ENCODE results near the gene ZCCHC24.

- TF ChIP-seq CTCF (IDR thresholded peaks at IDR 0.05; ENCODE audit: control extremely low read depth in 1 of 3, insufficient read depth in 1 of 3, low read depth in 1 of 3, low read length in 3 of 3) (no peak), ZNF274 (IDR thresholded peaks at IDR 0.05; ENCODE audit: borderline replicate concordance, extremely low read depth, low read length) (no peak), TEAD4 (IDR thresholded peaks at IDR 0.05; ENCODE audit: low read depth, low read length) (no peak), EZH2 (IDR thresholded peaks at IDR 0.05; ENCODE audit: low read depth, low read length, severe bottlenecking) (no peak), ATF2 (IDR thresholded peaks at IDR 0.05; ENCODE audit: low read length) (no peak)
Observed at GRCh38 chr10:79415736-79416577, 29.5 kb downstream of the ZCCHC24 start.
